ENCODE measurements around the gene DTX2. TPM values are rescaled to one million over a fixed set of nuclear protein-coding genes. Genes with fewer than 3 reads are reported as not detected.
"Not testable (repeated sequence)": the region's sequence is repeated elsewhere in the genome, so short reads cannot be mapped to it uniquely, and the experiment has no call there.

DTX2 gene
- polyA plus RNA-seq, 2 donors: 46.2 to 171 TPM

DNA sequence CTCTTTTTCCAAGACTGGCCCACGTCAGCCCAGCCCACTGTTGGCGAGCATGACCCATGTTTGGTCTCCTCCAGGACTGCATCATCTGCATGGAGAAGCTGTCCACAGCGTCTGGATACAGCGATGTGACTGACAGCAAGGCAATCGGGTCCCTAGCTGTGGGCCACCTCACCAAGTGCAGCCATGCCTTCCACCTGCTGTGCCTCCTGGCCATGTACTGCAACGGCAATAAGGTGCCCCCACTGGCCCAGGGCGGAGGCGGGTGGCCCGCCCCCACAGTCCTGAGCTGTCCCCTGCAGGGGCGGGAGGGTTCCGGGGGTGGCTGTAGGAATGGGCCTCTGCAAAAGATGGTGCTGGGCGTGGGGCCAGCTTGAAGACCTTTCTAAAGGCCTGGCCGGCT, 40.7 kb downstream of the DTX2 start:
- WGBS, 2 donors: 75 to 76% methylated on average over 11 to 13 of the region's 13 CpGs

GRCh38 chr7:76502836-76503235, 41.3 kb downstream of the DTX2 start:
- H3K27ac ChIP-seq (ENCODE audit: low read depth in 2 of 2, low read length in 1 of 2); H3K9me3 ChIP-seq (ENCODE audit: control insufficient read depth in 2 of 2, insufficient read depth in 1 of 2, low read depth in 1 of 2, low read length in 1 of 2); H3K4me3 ChIP-seq (ENCODE audit: low read depth in 1 of 2, low read length in 2 of 2); H3K27me3 ChIP-seq (ENCODE audit: control insufficient read depth in 1 of 2, insufficient read depth in 2 of 2, low read length in 2 of 2); H3K4me1 ChIP-seq (ENCODE audit: control insufficient read depth in 2 of 2, insufficient read depth in 2 of 2, low read length in 1 of 2): not testable (repeated sequence)
- 88 to 90% methylated on average over 15 to 16 of the region's 16 CpGs for WGBS, 2 donors
- H3K36me3 ChIP-seq (ENCODE audit: control insufficient read depth in 2 of 2, insufficient read depth in 2 of 2, low read length in 1 of 2): peaks cover 7 to 29% of the 10 kb centered on the region in 2 donors

More for the DNA sequence above, 40.7 kb downstream of the DTX2 start:
- H3K27me3 ChIP-seq (ENCODE audit: control insufficient read depth in 1 of 2, insufficient read depth in 2 of 2, low read length in 2 of 2); H3K4me3 ChIP-seq (ENCODE audit: low read depth in 1 of 2, low read length in 2 of 2); H3K4me1 ChIP-seq (ENCODE audit: control insufficient read depth in 2 of 2, insufficient read depth in 2 of 2, low read length in 1 of 2); H3K27ac ChIP-seq (ENCODE audit: low read depth in 2 of 2, low read length in 1 of 2); H3K9me3 ChIP-seq (ENCODE audit: control insufficient read depth in 2 of 2, insufficient read depth in 1 of 2, low read depth in 1 of 2, low read length in 1 of 2): not testable (repeated sequence)
- H3K36me3 ChIP-seq (ENCODE audit: control insufficient read depth in 2 of 2, insufficient read depth in 2 of 2, low read length in 1 of 2): peaks cover 7 to 29% of the 10 kb centered on the region in 2 donors

- not testable (repeated sequence) for H3K27ac ChIP-seq (ENCODE audit: low read depth in 2 of 2, low read length in 1 of 2); H3K9me3 ChIP-seq (ENCODE audit: control insufficient read depth in 2 of 2, insufficient read depth in 1 of 2, low read depth in 1 of 2, low read length in 1 of 2); H3K4me3 ChIP-seq (ENCODE audit: low read depth in 1 of 2, low read length in 2 of 2); H3K27me3 ChIP-seq (ENCODE audit: control insufficient read depth in 1 of 2, insufficient read depth in 2 of 2, low read length in 2 of 2); H3K4me1 ChIP-seq (ENCODE audit: control insufficient read depth in 2 of 2, insufficient read depth in 2 of 2, low read length in 1 of 2)
- WGBS, 2 donors: 86 to 88% methylated on average over 11 to 12 of the region's 12 CpGs
- peaks cover 7 to 29% of the 10 kb centered on the region in 2 donors for H3K36me3 ChIP-seq (ENCODE audit: control insufficient read depth in 2 of 2, insufficient read depth in 2 of 2, low read length in 1 of 2)
Observed at GRCh38 chr7:76503244-76503643, 41.7 kb downstream of the DTX2 start.

DNA sequence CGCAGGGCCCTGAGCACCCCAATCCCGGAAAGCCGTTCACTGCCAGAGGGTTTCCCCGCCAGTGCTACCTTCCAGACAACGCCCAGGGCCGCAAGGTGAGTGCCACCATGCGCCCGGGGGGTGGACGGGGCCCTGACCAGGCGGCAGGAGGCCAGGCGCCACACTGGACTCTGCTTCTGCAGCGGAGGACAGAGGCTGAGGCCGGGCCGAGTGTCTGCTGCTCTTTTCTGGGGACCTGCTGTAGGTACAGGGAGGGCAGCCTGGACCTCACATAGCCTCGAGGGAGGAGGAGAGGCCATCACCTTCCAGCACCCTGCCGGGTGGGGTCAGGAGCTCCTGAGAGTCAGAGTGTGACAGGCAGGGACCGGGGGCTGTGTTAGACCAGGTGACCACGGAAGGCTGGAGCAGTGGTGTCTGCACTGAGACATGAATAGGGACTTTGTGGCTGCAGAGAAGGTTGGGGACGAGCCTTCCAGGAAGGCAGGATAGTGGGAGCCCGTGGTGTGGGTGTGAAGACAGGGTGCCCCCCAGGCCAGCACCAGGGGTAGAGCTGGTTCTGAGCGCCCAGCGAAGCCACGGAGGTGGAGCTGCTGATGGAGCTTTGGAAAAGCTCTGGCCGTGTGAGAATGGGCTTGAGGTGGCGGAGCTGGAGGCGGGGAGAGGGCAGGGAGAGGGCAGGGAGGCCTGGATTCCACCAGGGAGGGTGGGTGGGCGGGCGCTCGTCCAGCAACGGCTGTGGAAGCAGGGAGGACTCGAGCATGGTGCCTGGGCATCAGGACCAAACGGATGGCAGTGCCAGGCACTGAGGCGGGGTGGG, 43.0 kb downstream of the DTX2 start:
- not testable (repeated sequence) for H3K4me1 ChIP-seq (ENCODE audit: control insufficient read depth in 2 of 2, insufficient read depth in 2 of 2, low read length in 1 of 2); H3K27me3 ChIP-seq (ENCODE audit: control insufficient read depth in 1 of 2, insufficient read depth in 2 of 2, low read length in 2 of 2); H3K9me3 ChIP-seq (ENCODE audit: control insufficient read depth in 2 of 2, insufficient read depth in 1 of 2, low read depth in 1 of 2, low read length in 1 of 2); H3K4me3 ChIP-seq (ENCODE audit: low read depth in 1 of 2, low read length in 2 of 2); H3K27ac ChIP-seq (ENCODE audit: low read depth in 2 of 2, low read length in 1 of 2)
- WGBS, 2 donors: 79 to 86% methylated on average over 10 to 24 of the region's 33 CpGs
- H3K36me3 ChIP-seq (ENCODE audit: control insufficient read depth in 2 of 2, insufficient read depth in 2 of 2, low read length in 1 of 2): peaks cover 7 to 29% of the 10 kb centered on the region in 2 donors

DNA sequence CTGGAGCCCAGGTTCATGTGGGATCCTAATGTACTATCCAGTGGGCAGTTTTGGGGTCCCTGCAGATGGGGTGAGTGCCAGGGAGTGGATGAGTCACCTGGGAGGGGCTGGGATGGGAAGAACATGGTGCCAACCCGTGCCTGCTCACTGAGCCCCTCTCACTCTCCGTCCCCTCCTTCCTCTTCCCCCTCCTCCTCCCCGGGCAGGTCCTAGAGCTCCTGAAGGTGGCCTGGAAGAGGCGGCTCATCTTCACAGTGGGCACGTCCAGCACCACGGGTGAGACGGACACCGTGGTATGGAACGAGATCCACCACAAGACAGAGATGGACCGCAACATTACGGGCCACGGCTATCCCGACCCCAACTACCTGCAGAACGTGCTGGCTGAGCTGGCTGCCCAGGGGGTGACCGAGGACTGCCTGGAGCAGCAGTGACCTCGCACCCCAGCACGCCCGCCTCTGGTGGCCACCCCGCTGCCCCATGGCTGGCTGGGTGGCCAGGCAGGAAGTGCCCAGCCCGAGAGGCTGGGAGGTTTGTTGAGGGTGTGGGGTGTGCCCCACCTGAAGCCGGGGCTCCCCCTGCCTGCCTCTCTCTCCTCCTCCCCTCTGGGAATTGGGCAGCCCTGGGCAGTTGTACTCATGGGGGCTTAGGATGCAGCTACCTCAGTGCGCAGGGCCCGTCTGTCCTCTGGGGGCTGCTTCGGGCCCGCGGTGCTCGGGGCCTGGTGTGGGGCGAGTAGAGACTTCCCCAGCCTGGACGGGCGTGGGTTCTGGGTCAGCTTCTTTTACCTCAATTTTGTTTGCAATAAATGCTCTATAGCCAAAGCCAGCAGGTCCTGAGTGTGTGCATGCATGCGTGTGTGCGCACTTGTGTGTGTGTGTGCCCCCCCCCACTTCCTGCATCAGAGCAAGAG, 43.9 kb downstream of the DTX2 start:
- H3K27ac ChIP-seq (ENCODE audit: low read depth in 2 of 2, low read length in 1 of 2): no peak overlapping the region
- H3K9me3 ChIP-seq (ENCODE audit: control insufficient read depth in 2 of 2, insufficient read depth in 1 of 2, low read depth in 1 of 2, low read length in 1 of 2): no peaks in the 10 kb centered on the region
- H3K36me3 ChIP-seq (ENCODE audit: control insufficient read depth in 2 of 2, insufficient read depth in 2 of 2, low read length in 1 of 2): peaks cover 7 to 29% of the 10 kb centered on the region in 2 donors
- H3K4me1 ChIP-seq (ENCODE audit: control insufficient read depth in 2 of 2, insufficient read depth in 2 of 2, low read length in 1 of 2): peaks cover 0 to 4% of the 10 kb centered on the region in 2 donors
- 88 to 91% methylated on average over 31 to 32 of the region's 32 CpGs for WGBS, 2 donors
- H3K4me3 ChIP-seq (ENCODE audit: low read depth in 1 of 2, low read length in 2 of 2): no peak overlapping the region
- no peaks in the 10 kb centered on the region for H3K27me3 ChIP-seq (ENCODE audit: control insufficient read depth in 1 of 2, insufficient read depth in 2 of 2, low read length in 2 of 2)

DNA sequence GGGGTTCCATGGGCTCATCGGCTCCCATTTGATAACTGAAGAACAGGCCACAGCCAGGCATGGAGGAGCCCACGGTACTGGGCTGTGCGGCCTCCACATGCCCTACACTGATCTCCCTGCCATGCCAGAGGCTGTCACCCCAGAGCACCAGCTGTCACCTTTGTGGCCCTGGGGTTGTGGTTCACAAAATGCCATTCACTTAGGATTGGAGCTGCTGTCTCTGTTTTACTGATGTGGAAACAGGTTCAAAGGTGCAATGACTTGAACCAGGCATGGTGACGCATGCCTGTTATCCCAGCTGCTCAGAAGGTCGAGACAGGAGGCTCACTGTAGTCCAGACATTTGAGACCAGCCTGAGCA, 44.6 kb downstream of the DTX2 start:
- Histone ChIP-seq H3K27me3 (ENCODE audit: control insufficient read depth in 1 of 2, insufficient read depth in 2 of 2, low read length in 2 of 2) (no peaks in the 10 kb centered on the region), H3K4me1 (ENCODE audit: control insufficient read depth in 2 of 2, insufficient read depth in 2 of 2, low read length in 1 of 2) (peaks cover 0 to 6% of the 10 kb centered on the region in 2 donors), H3K4me3 (ENCODE audit: low read depth in 1 of 2, low read length in 2 of 2) (no peak overlapping the region), H3K36me3 (ENCODE audit: control insufficient read depth in 2 of 2, insufficient read depth in 2 of 2, low read length in 1 of 2) (peaks cover 4 to 29% of the 10 kb centered on the region in 2 donors), H3K9me3 (ENCODE audit: control insufficient read depth in 2 of 2, insufficient read depth in 1 of 2, low read depth in 1 of 2, low read length in 1 of 2) (no peaks in the 10 kb centered on the region), H3K27ac (ENCODE audit: low read depth in 2 of 2, low read length in 1 of 2) (no peak overlapping the region)
- WGBS, 2 donors: 77 to 85% methylated on average over 5 of the region's 5 CpGs

DNA sequence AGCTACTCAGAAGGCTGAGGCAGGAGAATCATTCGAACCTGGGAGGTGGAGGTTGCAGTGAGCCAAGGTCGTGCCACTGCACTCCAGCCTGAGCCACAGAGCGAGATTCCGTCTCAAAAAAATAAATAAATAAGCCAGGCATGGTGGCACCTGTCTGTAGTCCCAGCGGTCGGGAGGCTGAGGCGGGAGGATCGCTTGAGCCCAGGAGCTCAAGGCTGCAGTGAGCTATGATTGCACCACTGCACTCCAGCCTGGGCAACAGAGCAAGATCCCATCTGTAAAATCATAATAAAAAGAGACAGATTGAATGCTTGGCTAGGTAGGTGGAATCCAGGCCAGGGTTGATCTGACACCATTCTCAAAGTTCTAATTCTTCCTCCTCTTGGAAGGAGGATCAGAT, 45.1 kb downstream of the DTX2 start:
- not testable (repeated sequence) for H3K27me3 ChIP-seq (ENCODE audit: control insufficient read depth in 1 of 2, insufficient read depth in 2 of 2, low read length in 2 of 2)
- 95 to 97% methylated on average over 8 of the region's 8 CpGs for whole genome bisulfite sequencing, 2 donors
- peaks cover 4 to 29% of the 10 kb centered on the region in 2 donors for H3K36me3 ChIP-seq (ENCODE audit: control insufficient read depth in 2 of 2, insufficient read depth in 2 of 2, low read length in 1 of 2)

GRCh38 chr7:76507723-76508406, 46.4 kb downstream of the DTX2 start:
- no peak overlapping the region for H3K27ac ChIP-seq (ENCODE audit: low read depth in 2 of 2, low read length in 1 of 2)
- WGBS, 2 donors: 83 to 88% methylated on average over 11 of the region's 11 CpGs
- H3K4me1 ChIP-seq (ENCODE audit: control insufficient read depth in 2 of 2, insufficient read depth in 2 of 2, low read length in 1 of 2): peaks cover 0 to 8% of the 10 kb centered on the region in 2 donors
- H3K4me3 ChIP-seq (ENCODE audit: low read depth in 1 of 2, low read length in 2 of 2): no peak overlapping the region
- H3K36me3 ChIP-seq (ENCODE audit: control insufficient read depth in 2 of 2, insufficient read depth in 2 of 2, low read length in 1 of 2): peaks cover 4 to 22% of the 10 kb centered on the region in 2 donors
- no peaks in the 10 kb centered on the region for H3K27me3 ChIP-seq (ENCODE audit: control insufficient read depth in 1 of 2, insufficient read depth in 2 of 2, low read length in 2 of 2)
- H3K9me3 ChIP-seq (ENCODE audit: control insufficient read depth in 2 of 2, insufficient read depth in 1 of 2, low read depth in 1 of 2, low read length in 1 of 2): no peaks in the 10 kb centered on the region

More for the DNA sequence above, 45.1 kb downstream of the DTX2 start:
- H3K4me1 ChIP-seq (ENCODE audit: control insufficient read depth in 2 of 2, insufficient read depth in 2 of 2, low read length in 1 of 2); H3K27ac ChIP-seq (ENCODE audit: low read depth in 2 of 2, low read length in 1 of 2); H3K9me3 ChIP-seq (ENCODE audit: control insufficient read depth in 2 of 2, insufficient read depth in 1 of 2, low read depth in 1 of 2, low read length in 1 of 2); H3K4me3 ChIP-seq (ENCODE audit: low read depth in 1 of 2, low read length in 2 of 2): not testable (repeated sequence)
